ENCODE data around the gene CHMP4A. TPM values are rescaled to one million over a fixed set of nuclear protein-coding genes. Genes with fewer than 3 reads are reported as not detected.

Gene CHMP4A
- total RNA-seq, 1 experiment from 2014 or later = 88.6 TPM

- intact Hi-C loops (cut with micrococcal nuclease) = loop anchor here (1.0 to 5.0 kb wide), 5 partner anchors 27 to 231 kb away; partner anchors contain the start of genes MDP1 and TM9SF1
Measured at GRCh38 chr14:24243336-24243836, 30.1 kb upstream of the CHMP4A start.

DNA sequence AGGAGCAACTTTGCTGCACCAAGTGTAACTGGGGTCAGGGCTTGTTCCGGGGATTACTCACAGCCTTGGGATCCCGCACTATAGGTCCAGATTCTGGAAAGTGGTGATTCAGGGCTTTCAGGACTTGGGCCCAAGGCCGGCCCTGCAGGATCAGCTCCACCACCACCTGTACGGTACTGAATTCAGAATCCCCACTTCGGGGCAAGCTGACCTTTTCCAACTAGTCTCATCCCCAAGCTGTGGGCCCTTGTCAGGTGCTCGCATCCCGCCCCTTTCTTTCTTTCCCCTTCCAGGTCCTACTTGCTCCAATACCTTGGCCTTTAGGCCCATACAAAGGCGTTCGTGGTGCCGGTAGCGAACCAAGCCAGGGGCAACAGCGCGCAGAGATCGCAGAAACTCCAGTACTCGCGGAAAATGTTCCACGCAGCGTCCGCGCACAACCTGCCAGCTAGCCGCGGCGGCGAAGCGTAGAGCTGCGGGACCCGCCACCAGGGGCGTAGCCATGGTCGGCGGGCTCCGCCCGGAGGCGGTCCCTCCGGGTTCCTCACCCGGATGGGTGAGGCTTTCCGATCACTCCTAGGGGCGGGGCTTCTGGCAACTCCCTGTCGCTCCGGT is 28.6 kb upstream of the CHMP4A start:
- TF ChIP-seq, protein P1, sequence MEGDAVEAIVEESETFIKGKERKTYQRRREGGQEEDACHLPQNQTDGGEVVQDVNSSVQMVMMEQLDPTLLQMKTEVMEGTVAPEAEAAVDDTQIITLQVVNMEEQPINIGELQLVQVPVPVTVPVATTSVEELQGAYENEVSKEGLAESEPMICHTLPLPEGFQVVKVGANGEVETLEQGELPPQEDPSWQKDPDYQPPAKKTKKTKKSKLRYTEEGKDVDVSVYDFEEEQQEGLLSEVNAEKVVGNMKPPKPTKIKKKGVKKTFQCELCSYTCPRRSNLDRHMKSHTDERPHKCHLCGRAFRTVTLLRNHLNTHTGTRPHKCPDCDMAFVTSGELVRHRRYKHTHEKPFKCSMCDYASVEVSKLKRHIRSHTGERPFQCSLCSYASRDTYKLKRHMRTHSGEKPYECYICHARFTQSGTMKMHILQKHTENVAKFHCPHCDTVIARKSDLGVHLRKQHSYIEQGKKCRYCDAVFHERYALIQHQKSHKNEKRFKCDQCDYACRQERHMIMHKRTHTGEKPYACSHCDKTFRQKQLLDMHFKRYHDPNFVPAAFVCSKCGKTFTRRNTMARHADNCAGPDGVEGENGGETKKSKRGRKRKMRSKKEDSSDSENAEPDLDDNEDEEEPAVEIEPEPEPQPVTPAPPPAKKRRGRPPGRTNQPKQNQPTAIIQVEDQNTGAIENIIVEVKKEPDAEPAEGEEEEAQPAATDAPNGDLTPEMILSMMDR (IDR thresholded peaks at IDR 0.05; ENCODE audit: unreplicated experiment) = peak; percentile 37
- Mint-ChIP-seq H3K4me1 (ENCODE audit: insufficient read depth, unreplicated experiment) (peaks cover 30% of the 10 kb centered on the region), H3K36me3 (ENCODE audit: insufficient read depth, unreplicated experiment) (peaks cover 51% of the 10 kb centered on the region), H3K4me3 (ENCODE audit: unreplicated experiment) (peak overlapping the region; percentile 86), H3K27ac (ENCODE audit: low read depth, unreplicated experiment) (peak overlapping the region; percentile 100), H3K27me3 (ENCODE audit: insufficient read depth, unreplicated experiment) (no peaks in the 10 kb centered on the region), H3K9me3 (ENCODE audit: unreplicated experiment) (no peaks in the 10 kb centered on the region)
- peak; percentile 94 for DNase-seq (ENCODE audit: unreplicated experiment)
- CTCF ChIA-PET = interaction anchor here (0.6 to 17.7 kb wide), 26 partner anchors 8 to 1090 kb away, joined by 3 to 457 read pairs (median 6); partner anchors contain the start of genes ADCY4, CHMP4A, CIDEB and DHRS1
- BruUV-seq (replicated peaks) = no TSS peak
- POLR2A ChIA-PET = interaction anchor here (0.5 to 4.7 kb wide), 37 partner anchors 9 to 1288 kb away, joined by 3 to 187 read pairs (median 7); partner anchors contain the start of genes CHMP4A, CIDEB, DCAF11 and DHRS1
- intact Hi-C loops (cut with micrococcal nuclease) = loop anchor here (1.0 to 5.0 kb wide), 3 partner anchors 29 to 230 kb away; partner anchors contain the start of genes RABGGTA and TM9SF1

More at GRCh38 chr14:24243336-24243836, 30.1 kb upstream of the CHMP4A start:
- peak overlapping the region; percentile 86 for H3K4me3 Mint-ChIP-seq (ENCODE audit: unreplicated experiment)
- TF ChIP-seq, protein P1 (IDR thresholded peaks at IDR 0.05; ENCODE audit: unreplicated experiment) = no peak
- H3K36me3 Mint-ChIP-seq (ENCODE audit: insufficient read depth, unreplicated experiment) = peaks cover 37% of the 10 kb centered on the region
- peak overlapping the region; percentile 100 for H3K27ac Mint-ChIP-seq (ENCODE audit: low read depth, unreplicated experiment)
- ChIA-PET CTCF (interaction anchor here (0.6 to 17.7 kb wide), 28 partner anchors 10 to 416 kb away, joined by 3 to 457 read pairs (median 4); partner anchors contain the start of genes ADCY4, CHMP4A, CIDEB and DHRS1), POLR2A (interaction anchor here (0.8 to 4.7 kb wide), 25 partner anchors 8 to 199 kb away, joined by 3 to 187 read pairs (median 10); partner anchors contain the start of genes CHMP4A, CIDEB, DCAF11 and DHRS1)
- no peaks in the 10 kb centered on the region for H3K9me3 Mint-ChIP-seq (ENCODE audit: unreplicated experiment)
- DNase-seq (ENCODE audit: unreplicated experiment) = peak; percentile 47
- peaks cover 21% of the 10 kb centered on the region for H3K4me1 Mint-ChIP-seq (ENCODE audit: insufficient read depth, unreplicated experiment)
- no peaks in the 10 kb centered on the region for H3K27me3 Mint-ChIP-seq (ENCODE audit: insufficient read depth, unreplicated experiment)
- BruUV-seq (replicated peaks) = no TSS peak

DNA sequence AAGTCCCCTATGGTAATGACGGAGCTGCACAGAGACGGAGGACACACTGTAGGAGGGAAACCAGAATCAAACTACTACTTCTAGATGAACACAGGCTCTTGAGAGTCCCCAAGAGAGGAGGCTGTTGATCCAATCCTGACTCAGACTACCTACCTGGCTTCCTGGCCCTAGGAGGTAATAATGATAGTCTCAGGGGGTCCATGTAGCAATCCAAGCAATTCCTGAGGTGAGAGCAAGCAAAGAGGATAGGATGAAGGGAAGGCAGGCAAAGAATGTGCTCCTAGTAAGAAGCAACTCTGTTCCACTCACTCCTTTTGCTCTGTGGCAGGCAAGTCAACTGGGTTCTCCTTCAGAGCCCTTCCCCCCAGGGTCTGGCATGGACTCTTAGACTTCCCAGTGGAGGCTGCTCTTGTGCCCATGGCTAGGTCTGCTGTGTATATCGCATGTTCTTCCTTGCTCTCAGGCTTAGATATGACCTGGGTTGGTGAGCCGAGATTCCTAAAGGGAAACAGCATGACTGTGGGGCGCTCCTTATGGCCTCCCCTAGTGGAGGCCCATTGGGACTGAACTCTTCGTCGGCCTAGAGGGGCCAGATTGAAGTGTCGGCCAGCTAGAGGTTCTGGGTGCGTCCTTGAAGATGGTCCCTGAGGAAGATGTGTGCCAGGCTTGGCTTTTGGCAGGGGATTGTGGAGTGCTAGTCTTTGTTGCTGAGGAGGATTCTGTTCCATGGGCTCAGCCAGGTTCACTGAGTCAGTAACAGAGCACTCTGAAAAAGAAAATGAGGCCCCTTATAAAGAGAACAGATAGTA is 27.0 kb upstream of the CHMP4A start:
- intact Hi-C loops (cut with micrococcal nuclease) = loop anchor here (5.0 kb wide), 2 partner anchors 43 to 228 kb away; partner anchors contain the start of gene TM9SF1
- Mint-ChIP-seq H3K4me1 (ENCODE audit: insufficient read depth, unreplicated experiment) (peaks cover 31% of the 10 kb centered on the region), H3K27ac (ENCODE audit: low read depth, unreplicated experiment) (no peak overlapping the region), H3K27me3 (ENCODE audit: insufficient read depth, unreplicated experiment) (no peaks in the 10 kb centered on the region), H3K36me3 (ENCODE audit: insufficient read depth, unreplicated experiment) (peaks cover 67% of the 10 kb centered on the region), H3K9me3 (ENCODE audit: unreplicated experiment) (no peaks in the 10 kb centered on the region), H3K4me3 (ENCODE audit: unreplicated experiment) (peak overlapping the region; percentile 86)
- POLR2A ChIA-PET = interaction anchor here (1.5 to 4.7 kb wide), 6 partner anchors 22 to 69 kb away, joined by 3 to 187 read pairs (median 76); partner anchors contain the start of genes CHMP4A, CIDEB, DHRS1 and LTB4R
- TF ChIP-seq, protein P1 (IDR thresholded peaks at IDR 0.05; ENCODE audit: unreplicated experiment) = no peak
- BruUV-seq (replicated peaks) = no TSS peak
- CTCF ChIA-PET = interaction anchor here (1.0 to 17.7 kb wide), 6 partner anchors 26 to 201 kb away, joined by 5 to 457 read pairs (median 78); partner anchors contain the start of genes ADCY4, CIDEB, DHRS1 and LTB4R
- DNase-seq (ENCODE audit: unreplicated experiment) = no peak
